ENCODE data around the gene SPINK8.
"Not testable (repeated sequence)": the region's sequence is repeated elsewhere in the genome, so short reads cannot be mapped to it uniquely, and the experiment has no call there.

DNA sequence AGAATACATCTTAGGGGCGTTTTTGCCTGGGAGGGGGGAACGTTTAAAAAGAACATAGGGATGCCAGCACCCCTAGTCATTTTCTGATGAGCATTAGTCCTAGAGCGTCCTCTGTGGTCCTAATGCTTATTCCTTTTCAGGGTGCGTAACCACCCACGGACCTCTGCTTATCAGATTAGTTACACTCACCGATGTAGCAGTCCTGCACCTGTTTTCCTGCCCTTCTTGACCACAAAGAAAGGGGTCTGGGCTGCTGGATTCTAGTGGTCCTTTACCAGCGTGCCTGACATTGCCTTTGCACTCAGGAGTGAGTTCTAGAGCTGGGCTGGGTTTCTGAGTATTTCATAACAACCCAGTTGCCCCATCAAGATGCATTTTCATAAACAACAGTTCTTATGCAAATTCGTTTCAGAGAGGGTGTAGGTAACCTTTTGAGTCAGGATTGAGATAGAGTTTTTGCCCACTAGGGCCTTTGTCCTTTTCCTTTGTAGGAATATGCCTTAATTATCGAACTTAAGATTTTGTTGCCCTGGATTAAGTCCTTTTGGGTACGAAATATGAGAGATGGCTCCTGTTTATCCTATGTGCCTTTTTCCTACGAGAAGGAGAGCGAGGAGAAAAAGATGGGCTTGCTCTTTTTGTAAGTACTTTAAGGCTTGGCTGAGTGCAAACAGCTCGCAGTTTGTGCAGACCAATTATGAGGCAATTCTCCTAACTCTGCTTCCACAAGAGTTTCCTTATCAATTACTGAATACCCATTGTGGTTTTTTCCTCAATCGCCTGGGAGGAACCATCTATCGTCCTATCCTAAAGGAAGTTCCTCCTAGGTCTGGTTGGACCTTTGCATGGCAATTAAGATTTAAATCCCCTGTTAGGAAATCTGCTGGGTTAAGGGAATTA, at the start of gene SPINK8:
- TF ChIP-seq CTCF, POLR2A (IDR thresholded peaks at IDR 0.05): not testable (repeated sequence)
